SK-N-SH (cell line): ENCODE results near the gene SHBG. TPM values are rescaled to one million over a fixed set of nuclear protein-coding genes. Genes with fewer than 3 reads are reported as not detected.

Experiments
- CTCF ChIA-PET: fragments of 300-600, 350-600 bp; formaldehyde crosslinking; extraction: SDS; loops from one replicate; lab custom pipeline; 2021; lab: Yijun Ruan, JAX
- POLR2A ChIA-PET: fragments of 350-600 bp; sonication (Branson Sonifier 250); formaldehyde crosslinking; extraction: SDS; loops from one replicate; lab custom pipeline; 2020; ENCODE audit warnings: antibody characterized with exemption, inconsistent platforms; lab: Yijun Ruan, JAX
- DNase-seq: peaks from one replicate; pipeline ENCODE4 v3.0.0; 2012
- H2AFZ ChIP-seq: fragments of 200-600 bp; sonication (generic); 2 replicates; pipeline ENCODE4 v1.8.1; 2016; ENCODE audit warnings: antibody characterized with exemption, mild to moderate bottlenecking, low read depth
- H3F3A ChIP-seq: fragments of 200-600 bp; sonication (generic); replicated peaks from 2 replicates; pipeline ENCODE3; 2016; ENCODE audit warnings: antibody characterized with exemption, mild to moderate bottlenecking; ENCODE audit not compliant: insufficient read depth
- H3K27ac ChIP-seq, 2 experiments: fragments of 200-500 bp in 1 of 2; fragments of 200-600 bp in 1 of 2; sonication (Bioruptor generic) in 1 of 2; sonication (generic), shearing (Covaris generic) in 1 of 2; 2 replicates each; pipeline versions ENCODE4 v1.5.1 to v1.6.1; 2014 to 2016; ENCODE audit warnings: low read depth in 2 of 2, inconsistent platforms in 1 of 2, low read length in 1 of 2, mild to moderate bottlenecking in 1 of 2, mixed read lengths in 1 of 2
- H3K27me3 ChIP-seq: fragments of 200-600 bp; sonication (generic), shearing (Covaris generic); 2 replicates; pipeline ENCODE4 v1.6.1; 2016; ENCODE audit warnings: mixed run types; ENCODE audit not compliant: insufficient read depth
- H3K36me3 ChIP-seq, 2 experiments: fragments of 200-500 bp in 1 of 2; fragments of 200-600 bp in 1 of 2; sonication (Bioruptor generic) in 1 of 2; sonication (generic) in 1 of 2; replicated peaks in 1 of 2; 2 replicates each; pipeline versions ENCODE3 to v1.5.1; 2014 to 2016; ENCODE audit warnings: low read length in 1 of 2, mild to moderate bottlenecking in 1 of 2; ENCODE audit not compliant: insufficient read depth in 2 of 2, control insufficient read depth in 1 of 2
- H3K4me1 ChIP-seq, 2 experiments: fragments of 200-500 bp in 1 of 2; fragments of 200-600 bp in 1 of 2; sonication (Bioruptor generic) in 1 of 2; sonication (generic), shearing (Covaris generic) in 1 of 2; 2 replicates each; pipeline versions ENCODE4 v1.5.1 to v1.6.1; 2014 to 2016; ENCODE audit warnings: low read depth in 1 of 2, low read length in 1 of 2, mixed run types in 1 of 2; ENCODE audit not compliant: insufficient read depth in 2 of 2, control insufficient read depth in 1 of 2
- H3K4me2 ChIP-seq: fragments of 200-600 bp; sonication (generic), shearing (Covaris generic); 2 replicates; pipeline ENCODE4 v1.6.1; 2017; ENCODE audit warnings: mixed run types
- H3K4me3 ChIP-seq, 2 experiments: fragments of 200-500 bp in 1 of 2; fragments of 200-600 bp in 1 of 2; sonication (Bioruptor generic) in 1 of 2; sonication (generic), shearing (Covaris generic) in 1 of 2; 2 replicates each; pipeline versions ENCODE4 v1.5.1 to v1.8.1; 2014 to 2016; ENCODE audit warnings: low read depth in 2 of 2, inconsistent platforms in 1 of 2, low read length in 1 of 2, mild to moderate bottlenecking in 1 of 2, mixed read lengths in 1 of 2, moderate library complexity in 1 of 2
- H3K79me2 ChIP-seq: fragments of 200-600 bp; sonication (generic); 2 replicates; pipeline ENCODE4 v1.8.1; 2017; ENCODE audit warnings: mild to moderate bottlenecking; ENCODE audit not compliant: insufficient read depth
- H3K9ac ChIP-seq: fragments of 200-600 bp; sonication (generic); 2 replicates; pipeline ENCODE4 v1.6.1; 2017; ENCODE audit warnings: mixed run types
- H3K9me2 ChIP-seq: fragments of 200-600 bp; sonication (generic); 2 replicates; pipeline ENCODE4 v1.6.1; 2017; ENCODE audit warnings: mixed run types
- H3K9me3 ChIP-seq: fragments of 200-600 bp; sonication (generic); 2 replicates; pipeline ENCODE4 v1.6.1; 2017; ENCODE audit warnings: mixed run types, mild to moderate bottlenecking, moderate library complexity
- H4K20me1 ChIP-seq: fragments of 200-600 bp; sonication (generic); 2 replicates; pipeline ENCODE4 v1.6.1; 2017; ENCODE audit warnings: mild to moderate bottlenecking, mixed run types; ENCODE audit not compliant: insufficient read depth
- CHD2 ChIP-seq: fragments of 150-350 bp; IDR thresholded peaks from 2 replicates; pipeline ENCODE4 v1.6.1; 2018; ENCODE audit warnings: low read length; ENCODE audit not compliant: partially characterized antibody
- ELF1 ChIP-seq: IDR thresholded peaks from 2 replicates; pipeline ENCODE4 v1.4.0; 2012
- EP300 ChIP-seq, 2 experiments: IDR thresholded peaks; 2 replicates each; pipeline versions ENCODE4 v1.4.0 to v1.6.1; 2012; ENCODE audit warnings: borderline replicate concordance in 1 of 2, low read depth in 1 of 2, low read length in 1 of 2
- EZH2phosphoT487 ChIP-seq: fragments of 200-600 bp; sonication (generic); IDR thresholded peaks from 2 replicates; pipeline ENCODE4 v1.6.1; 2017; ENCODE audit warnings: low read depth, mixed run types, mild to moderate bottlenecking, antibody characterized with exemption, moderate library complexity, borderline replicate concordance
- JUND ChIP-seq: IDR thresholded peaks from 2 replicates; pipeline ENCODE4 v1.4.0; 2012
- NFIC ChIP-seq: IDR thresholded peaks from 2 replicates; pipeline ENCODE4 v1.4.0; 2012; ENCODE audit warnings: borderline replicate concordance
- POLR2AphosphoS5 ChIP-seq: IDR thresholded peaks from 2 replicates; pipeline ENCODE4 v1.6.1; 2012; ENCODE audit warnings: low read depth, low read length
- RAD21 ChIP-seq: IDR thresholded peaks from 2 replicates; pipeline ENCODE4 v1.6.1; 2012; ENCODE audit warnings: mild to moderate bottlenecking, low read length
- RCOR1 ChIP-seq: fragments of 150-350 bp; IDR thresholded peaks from 2 replicates; pipeline ENCODE4 v1.6.1; 2017; ENCODE audit warnings: antibody characterized with exemption, low read length
- RFX5 ChIP-seq: IDR thresholded peaks from 2 replicates; pipeline ENCODE4 v1.6.1; 2012; ENCODE audit warnings: mild to moderate bottlenecking, improper control_type of control experiment, low read length
- SMC3 ChIP-seq: IDR thresholded peaks from 2 replicates; pipeline ENCODE4 v1.6.1; 2012; ENCODE audit warnings: low read depth, low read length, improper control_type of control experiment
- TAF1 ChIP-seq: IDR thresholded peaks from 2 replicates; pipeline ENCODE4 v1.6.1; 2012; ENCODE audit warnings: low read depth, mild to moderate bottlenecking, low read length, moderate library complexity, borderline replicate concordance
- TCF12 ChIP-seq: IDR thresholded peaks from 2 replicates; pipeline ENCODE4 v1.4.0; 2012
- USF1 ChIP-seq: IDR thresholded peaks from 2 replicates; pipeline ENCODE4 v1.4.0; 2012; ENCODE audit warnings: low read depth, borderline replicate concordance
- YY1 ChIP-seq: IDR thresholded peaks from 2 replicates; pipeline ENCODE4 v1.4.0; 2012; ENCODE audit warnings: low read depth, mild to moderate bottlenecking
- ZBTB33 ChIP-seq: IDR thresholded peaks from 2 replicates; pipeline ENCODE4 v1.4.0; 2012; ENCODE audit warnings: low read depth, borderline replicate concordance
- WGBS: methylation state at CpG from one replicate; pipeline ENCODE4 v1.1.6; 2017; ENCODE audit warnings: low lambda C conversion rate; 5-methylcytosine and 5-hydroxymethylcytosine counted together
- polyA plus RNA-seq, 3 experiments: library from polyadenylated mRNA; depleted of rRNA; stranded (reverse); fragments of >200 nt; gene quantifications; 2 replicates each; pipeline ENCODE4 v1.2.3, GENCODE V29; 2012
- TF ChIP-seq, protein P1 (sequence below): IDR thresholded peaks from 2 replicates; pipeline ENCODE4 v1.4.0; 2012; ENCODE audit warnings: low read depth
- TF ChIP-seq, protein P2 (sequence below): fragments of 200-600 bp; sonication (generic); IDR thresholded peaks from 2 replicates; pipeline ENCODE4 v1.6.1; 2017; ENCODE audit warnings: antibody characterized with exemption, mild to moderate bottlenecking, moderate library complexity

Gene SHBG
- polyA plus RNA-seq, 1 of the 3 experiments (the other 2 are of a cell fraction) = 1.1 TPM

DNA sequence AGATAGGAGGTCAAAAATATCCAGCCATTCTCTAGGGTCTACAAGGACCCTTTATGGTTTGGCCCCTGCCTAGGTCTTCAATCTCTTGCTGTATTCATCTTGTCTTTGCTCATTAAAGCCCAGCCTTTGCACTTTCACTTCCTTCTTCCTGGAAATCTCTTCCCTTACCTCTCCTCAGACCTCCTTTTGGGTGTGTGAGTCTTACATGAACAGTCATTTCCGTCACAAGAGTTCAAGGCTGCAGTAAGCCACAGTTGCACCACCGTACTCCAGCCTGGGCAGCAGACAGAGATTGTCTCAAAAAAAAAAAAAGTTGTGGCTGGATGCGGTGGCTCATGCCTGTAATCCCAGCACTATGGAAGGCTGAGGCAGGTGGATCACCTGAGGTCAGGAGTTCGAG is 14.8 kb downstream of the SHBG start:
- Histone ChIP-seq H3K79me2 (no peaks in the 10 kb centered on the region), H3K9me2 (no peaks in the 10 kb centered on the region), H3F3A (no peaks in the 10 kb centered on the region), H3K27me3 (no peaks in the 10 kb centered on the region), H3K9me3 (no peaks in the 10 kb centered on the region), H3K4me2 (no peak overlapping the region), H3K36me3 (no peaks in the 10 kb centered on the region), H3K4me3 (no peak overlapping the region)
- CTCF ChIA-PET = no interaction called here
- DNase-seq = no peak
- WGBS = 86% methylated on average over 4 of the region's 4 CpGs
- TF ChIP-seq RAD21 (no peak), POLR2AphosphoS5 (no peak), EZH2phosphoT487 (no peak), TAF1 (no peak), JUND (no peak), YY1 (no peak), USF1 (no peak), CHD2 (no peak), NFIC (no peak), ELF1 (no peak), SMC3 (no peak), RFX5 (no peak), TCF12 (no peak), EP300 (IDR thresholded peaks at IDR 0.05; ENCODE audit: borderline replicate concordance in 1 of 2, low read depth in 1 of 2, low read length in 1 of 2) (no peak), RCOR1 (no peak), ZBTB33 (no peak)
- TF ChIP-seq, protein P1, sequence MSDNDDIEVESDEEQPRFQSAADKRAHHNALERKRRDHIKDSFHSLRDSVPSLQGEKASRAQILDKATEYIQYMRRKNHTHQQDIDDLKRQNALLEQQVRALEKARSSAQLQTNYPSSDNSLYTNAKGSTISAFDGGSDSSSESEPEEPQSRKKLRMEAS = no peak
- TF ChIP-seq, protein P2, sequence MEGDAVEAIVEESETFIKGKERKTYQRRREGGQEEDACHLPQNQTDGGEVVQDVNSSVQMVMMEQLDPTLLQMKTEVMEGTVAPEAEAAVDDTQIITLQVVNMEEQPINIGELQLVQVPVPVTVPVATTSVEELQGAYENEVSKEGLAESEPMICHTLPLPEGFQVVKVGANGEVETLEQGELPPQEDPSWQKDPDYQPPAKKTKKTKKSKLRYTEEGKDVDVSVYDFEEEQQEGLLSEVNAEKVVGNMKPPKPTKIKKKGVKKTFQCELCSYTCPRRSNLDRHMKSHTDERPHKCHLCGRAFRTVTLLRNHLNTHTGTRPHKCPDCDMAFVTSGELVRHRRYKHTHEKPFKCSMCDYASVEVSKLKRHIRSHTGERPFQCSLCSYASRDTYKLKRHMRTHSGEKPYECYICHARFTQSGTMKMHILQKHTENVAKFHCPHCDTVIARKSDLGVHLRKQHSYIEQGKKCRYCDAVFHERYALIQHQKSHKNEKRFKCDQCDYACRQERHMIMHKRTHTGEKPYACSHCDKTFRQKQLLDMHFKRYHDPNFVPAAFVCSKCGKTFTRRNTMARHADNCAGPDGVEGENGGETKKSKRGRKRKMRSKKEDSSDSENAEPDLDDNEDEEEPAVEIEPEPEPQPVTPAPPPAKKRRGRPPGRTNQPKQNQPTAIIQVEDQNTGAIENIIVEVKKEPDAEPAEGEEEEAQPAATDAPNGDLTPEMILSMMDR = no peak
- TF ChIP-seq, all 33 proteins: peak for 0
- H2AFZ ChIP-seq = no peak overlapping the region
- H3K27ac ChIP-seq = no peak overlapping the region
- POLR2A ChIA-PET = no interaction called here
- no peaks in the 10 kb centered on the region for H4K20me1 ChIP-seq
- no peak overlapping the region for H3K9ac ChIP-seq
- no peaks in the 10 kb centered on the region for H3K4me1 ChIP-seq
